ENCODE data around the gene SAMD11. TPM values are rescaled to one million over a fixed set of nuclear protein-coding genes. Genes with fewer than 3 reads are reported as not detected.

Gene SAMD11
- total and polyA plus RNA-seq, 2 of the 13 experiments (the other 11 are each of a cell fraction or from before 2014, with no cell fraction given), result 0.11 TPM; not detected in 1

DNA sequence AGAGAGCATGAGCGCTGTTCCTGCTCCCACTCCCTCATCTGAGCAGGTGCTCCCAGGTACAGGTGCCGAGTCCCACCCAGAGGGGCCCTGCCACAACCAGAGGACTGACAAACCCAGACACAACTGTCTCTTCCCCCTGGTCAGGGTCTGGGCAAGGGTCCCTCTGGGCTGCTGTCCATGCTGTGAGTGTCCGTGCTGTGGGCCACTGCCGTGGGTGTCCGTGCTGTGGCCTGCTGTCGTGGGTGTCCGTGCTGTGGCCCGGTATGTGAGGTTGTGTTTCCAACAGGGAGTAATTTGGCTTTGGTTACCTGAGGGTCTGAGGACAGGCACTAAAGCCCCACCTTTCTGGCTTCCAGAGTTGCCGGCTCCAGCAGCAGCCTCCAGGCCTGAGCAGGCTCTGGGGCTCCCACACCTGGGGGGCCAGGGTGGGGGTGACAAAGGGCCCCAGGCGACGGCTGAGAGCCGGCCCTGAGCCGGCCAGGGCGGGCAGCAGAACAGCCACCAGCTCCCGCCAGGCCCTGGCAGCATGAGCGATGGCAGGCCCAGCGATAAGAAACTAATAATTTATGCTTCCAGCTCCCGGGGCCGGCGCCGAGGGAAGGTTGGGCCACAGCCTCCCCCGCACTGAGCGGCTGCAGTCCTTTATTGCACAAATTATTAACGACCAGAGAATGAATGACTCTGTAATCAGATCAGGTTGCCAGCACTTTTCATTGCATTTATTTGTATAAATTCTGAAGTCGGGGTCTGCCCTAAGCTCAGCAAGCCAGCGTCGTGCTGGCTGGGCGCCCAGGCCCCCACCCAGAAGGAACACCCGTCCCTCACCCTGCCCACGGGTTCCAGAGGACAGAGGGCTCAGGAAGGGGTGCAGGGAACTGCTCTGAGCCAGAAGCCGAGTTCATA lies 7.3 kb upstream of the SAMD11 start (continued):
- TF ChIP-seq, protein P1, sequence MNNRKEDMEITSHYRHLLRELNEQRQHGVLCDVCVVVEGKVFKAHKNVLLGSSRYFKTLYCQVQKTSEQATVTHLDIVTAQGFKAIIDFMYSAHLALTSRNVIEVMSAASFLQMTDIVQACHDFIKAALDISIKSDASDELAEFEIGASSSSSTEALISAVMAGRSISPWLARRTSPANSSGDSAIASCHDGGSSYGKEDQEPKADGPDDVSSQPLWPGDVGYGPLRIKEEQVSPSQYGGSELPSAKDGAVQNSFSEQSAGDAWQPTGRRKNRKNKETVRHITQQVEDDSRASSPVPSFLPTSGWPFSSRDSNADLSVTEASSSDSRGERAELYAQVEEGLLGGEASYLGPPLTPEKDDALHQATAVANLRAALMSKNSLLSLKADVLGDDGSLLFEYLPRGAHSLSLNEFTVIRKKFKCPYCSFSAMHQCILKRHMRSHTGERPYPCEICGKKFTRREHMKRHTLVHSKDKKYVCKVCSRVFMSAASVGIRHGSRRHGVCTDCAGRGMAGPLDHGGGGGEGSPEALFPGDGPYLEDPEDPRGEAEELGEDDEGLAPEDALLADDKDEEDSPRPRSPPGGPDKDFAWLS (CRISPR knock-in tag; IDR thresholded peaks at IDR 0.05; ENCODE audit: borderline replicate concordance), result no peak
- TF ChIP-seq GATAD1 (CRISPR knock-in tag; IDR thresholded peaks at IDR 0.05) (no peak), NFYC (CRISPR knock-in tag; IDR thresholded peaks at IDR 0.05) (no peak), ZNF790 (CRISPR knock-in tag; IDR thresholded peaks at IDR 0.05; ENCODE audit: borderline replicate concordance) (no peak), GABPA (IDR thresholded peaks at IDR 0.05; ENCODE audit: low read depth, low read length) (no peak), GABPA (CRISPR knock-in tag; IDR thresholded peaks at IDR 0.05; ENCODE audit: low read depth) (no peak), JDP2 (CRISPR knock-in tag; IDR thresholded peaks at IDR 0.05; ENCODE audit: borderline replicate concordance) (no peak)
- TF ChIP-seq, protein P2, sequence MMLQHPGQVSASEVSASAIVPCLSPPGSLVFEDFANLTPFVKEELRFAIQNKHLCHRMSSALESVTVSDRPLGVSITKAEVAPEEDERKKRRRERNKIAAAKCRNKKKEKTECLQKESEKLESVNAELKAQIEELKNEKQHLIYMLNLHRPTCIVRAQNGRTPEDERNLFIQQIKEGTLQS (CRISPR knock-in tag; IDR thresholded peaks at IDR 0.05), result no peak
- TF ChIP-seq, protein P3, sequence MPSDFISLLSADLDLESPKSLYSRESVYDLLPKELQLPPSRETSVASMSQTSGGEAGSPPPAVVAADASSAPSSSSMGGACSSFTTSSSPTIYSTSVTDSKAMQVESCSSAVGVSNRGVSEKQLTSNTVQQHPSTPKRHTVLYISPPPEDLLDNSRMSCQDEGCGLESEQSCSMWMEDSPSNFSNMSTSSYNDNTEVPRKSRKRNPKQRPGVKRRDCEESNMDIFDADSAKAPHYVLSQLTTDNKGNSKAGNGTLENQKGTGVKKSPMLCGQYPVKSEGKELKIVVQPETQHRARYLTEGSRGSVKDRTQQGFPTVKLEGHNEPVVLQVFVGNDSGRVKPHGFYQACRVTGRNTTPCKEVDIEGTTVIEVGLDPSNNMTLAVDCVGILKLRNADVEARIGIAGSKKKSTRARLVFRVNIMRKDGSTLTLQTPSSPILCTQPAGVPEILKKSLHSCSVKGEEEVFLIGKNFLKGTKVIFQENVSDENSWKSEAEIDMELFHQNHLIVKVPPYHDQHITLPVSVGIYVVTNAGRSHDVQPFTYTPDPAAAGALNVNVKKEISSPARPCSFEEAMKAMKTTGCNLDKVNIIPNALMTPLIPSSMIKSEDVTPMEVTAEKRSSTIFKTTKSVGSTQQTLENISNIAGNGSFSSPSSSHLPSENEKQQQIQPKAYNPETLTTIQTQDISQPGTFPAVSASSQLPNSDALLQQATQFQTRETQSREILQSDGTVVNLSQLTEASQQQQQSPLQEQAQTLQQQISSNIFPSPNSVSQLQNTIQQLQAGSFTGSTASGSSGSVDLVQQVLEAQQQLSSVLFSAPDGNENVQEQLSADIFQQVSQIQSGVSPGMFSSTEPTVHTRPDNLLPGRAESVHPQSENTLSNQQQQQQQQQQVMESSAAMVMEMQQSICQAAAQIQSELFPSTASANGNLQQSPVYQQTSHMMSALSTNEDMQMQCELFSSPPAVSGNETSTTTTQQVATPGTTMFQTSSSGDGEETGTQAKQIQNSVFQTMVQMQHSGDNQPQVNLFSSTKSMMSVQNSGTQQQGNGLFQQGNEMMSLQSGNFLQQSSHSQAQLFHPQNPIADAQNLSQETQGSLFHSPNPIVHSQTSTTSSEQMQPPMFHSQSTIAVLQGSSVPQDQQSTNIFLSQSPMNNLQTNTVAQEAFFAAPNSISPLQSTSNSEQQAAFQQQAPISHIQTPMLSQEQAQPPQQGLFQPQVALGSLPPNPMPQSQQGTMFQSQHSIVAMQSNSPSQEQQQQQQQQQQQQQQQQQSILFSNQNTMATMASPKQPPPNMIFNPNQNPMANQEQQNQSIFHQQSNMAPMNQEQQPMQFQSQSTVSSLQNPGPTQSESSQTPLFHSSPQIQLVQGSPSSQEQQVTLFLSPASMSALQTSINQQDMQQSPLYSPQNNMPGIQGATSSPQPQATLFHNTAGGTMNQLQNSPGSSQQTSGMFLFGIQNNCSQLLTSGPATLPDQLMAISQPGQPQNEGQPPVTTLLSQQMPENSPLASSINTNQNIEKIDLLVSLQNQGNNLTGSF (CRISPR knock-in tag; IDR thresholded peaks at IDR 0.05), result no peak

Measured in HepG2 (cell line).